ENCODE measurements around the gene GLT1D1.

DNA sequence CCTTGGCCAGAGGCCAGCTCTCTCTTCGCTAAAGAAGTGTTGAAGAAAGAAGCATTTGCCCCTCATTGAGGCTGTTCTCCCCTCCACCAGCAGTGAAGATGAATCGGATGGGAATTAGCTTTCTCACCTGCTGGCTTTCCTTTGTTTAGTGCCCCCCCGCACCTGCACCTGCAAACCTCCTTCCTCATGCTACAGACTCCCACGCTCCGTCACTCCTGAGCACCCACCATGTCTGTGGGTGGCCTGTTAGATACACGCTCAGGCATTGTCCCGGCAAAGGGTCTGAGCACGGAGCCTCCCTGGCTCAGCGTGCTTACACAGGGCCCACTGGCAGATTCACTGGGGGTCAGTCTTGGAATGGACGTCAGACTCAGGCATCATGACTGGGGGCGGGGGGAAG, 121.6 kb downstream of the GLT1D1 start:
- TF ChIP-seq POLR2A (IDR thresholded peaks at IDR 0.05; ENCODE audit: control extremely low read depth in 1 of 2, low read depth in 2 of 2, low read length in 2 of 2) = no peak
- TF ChIP-seq, protein P1, sequence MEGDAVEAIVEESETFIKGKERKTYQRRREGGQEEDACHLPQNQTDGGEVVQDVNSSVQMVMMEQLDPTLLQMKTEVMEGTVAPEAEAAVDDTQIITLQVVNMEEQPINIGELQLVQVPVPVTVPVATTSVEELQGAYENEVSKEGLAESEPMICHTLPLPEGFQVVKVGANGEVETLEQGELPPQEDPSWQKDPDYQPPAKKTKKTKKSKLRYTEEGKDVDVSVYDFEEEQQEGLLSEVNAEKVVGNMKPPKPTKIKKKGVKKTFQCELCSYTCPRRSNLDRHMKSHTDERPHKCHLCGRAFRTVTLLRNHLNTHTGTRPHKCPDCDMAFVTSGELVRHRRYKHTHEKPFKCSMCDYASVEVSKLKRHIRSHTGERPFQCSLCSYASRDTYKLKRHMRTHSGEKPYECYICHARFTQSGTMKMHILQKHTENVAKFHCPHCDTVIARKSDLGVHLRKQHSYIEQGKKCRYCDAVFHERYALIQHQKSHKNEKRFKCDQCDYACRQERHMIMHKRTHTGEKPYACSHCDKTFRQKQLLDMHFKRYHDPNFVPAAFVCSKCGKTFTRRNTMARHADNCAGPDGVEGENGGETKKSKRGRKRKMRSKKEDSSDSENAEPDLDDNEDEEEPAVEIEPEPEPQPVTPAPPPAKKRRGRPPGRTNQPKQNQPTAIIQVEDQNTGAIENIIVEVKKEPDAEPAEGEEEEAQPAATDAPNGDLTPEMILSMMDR (IDR thresholded peaks at IDR 0.05; ENCODE audit: control extremely low read depth in 1 of 3, insufficient read depth in 1 of 3, low read depth in 1 of 3, low read length in 3 of 3) = no peak
- TF ChIP-seq CBX5 (IDR thresholded peaks at IDR 0.05; ENCODE audit: low read depth, low read length) = no peak
- TF ChIP-seq CREB1 (IDR thresholded peaks at IDR 0.05) = no peak
- TF ChIP-seq JUND (IDR thresholded peaks at IDR 0.05; ENCODE audit: low read length) = no peak
- no peak for TF ChIP-seq HDAC2 (IDR thresholded peaks at IDR 0.05; ENCODE audit: borderline replicate concordance in 1 of 2, low read depth in 2 of 2, low read length in 2 of 2)
- TF ChIP-seq CHD2 (IDR thresholded peaks at IDR 0.05; ENCODE audit: low read length) = no peak
- no peak for TF ChIP-seq TAF1 (IDR thresholded peaks at IDR 0.05; ENCODE audit: low read depth, low read length)

Measured in H1 (cell line).